K562 (cell line): ENCODE data around the gene SUPT7L. TPM values are rescaled to one million over a fixed set of nuclear protein-coding genes. Genes with fewer than 3 reads are reported as not detected.

Source experiments
- CHCHD3 ChIP-seq: fragments of 250-450 bp; sonication (Bioruptor Pico); IDR thresholded peaks from 2 replicates; pipeline ENCODE4 v2.1.2; 2022; ENCODE audit warnings: mild to moderate bottlenecking
- E2F4 ChIP-seq: sonication (generic); formaldehyde crosslinking; IDR thresholded peaks from 2 replicates; pipeline ENCODE4 v1.8.0; 2022; ENCODE audit warnings: mild to moderate bottlenecking, low read depth, missing genetic modification reagents
- ESRRA ChIP-seq: fragments of 450-650 bp; IDR thresholded peaks from 2 replicates; pipeline ENCODE4 v1.6.1; 2014; ENCODE audit warnings: low read depth, mild to moderate bottlenecking, moderate library complexity, borderline replicate concordance
- EWSR1 ChIP-seq: fragments of 450-650 bp; IDR thresholded peaks from 2 replicates; pipeline ENCODE4 v1.6.1; 2018; ENCODE audit warnings: borderline replicate concordance, mild to moderate bottlenecking, low read depth, moderate library complexity; ENCODE audit not compliant: partially characterized antibody
- FOXJ2 ChIP-seq: fragments of 200-800 bp; sonication (Bioruptor generic); IDR thresholded peaks from 2 replicates; pipeline ENCODE4 v1.6.1; 2016; ENCODE audit warnings: missing genetic modification characterization, missing compliant biosample characterization
- NFIC ChIP-seq: fragments of 450-650 bp; IDR thresholded peaks from 2 replicates; pipeline ENCODE4 v1.6.1; 2017; ENCODE audit warnings: mild to moderate bottlenecking, inconsistent platforms
- NONO ChIP-seq, 2 experiments: fragments of 200-400 bp in 1 of 2; fragments of 450-650 bp in 1 of 2; formaldehyde crosslinking in 1 of 2; IDR thresholded peaks; 2 replicates each; pipeline ENCODE4 v1.6.1; 2017; ENCODE audit warnings: low read depth in 2 of 2, mild to moderate bottlenecking in 2 of 2, moderate library complexity in 2 of 2, low read length in 1 of 2
- PKNOX1 ChIP-seq: fragments of 450-650 bp; IDR thresholded peaks from 2 replicates; pipeline ENCODE4 v1.6.1; 2016
- TCF3 ChIP-seq: sonication (generic); formaldehyde crosslinking; IDR thresholded peaks from 2 replicates; pipeline ENCODE4 v1.4.0; 2020; ENCODE audit warnings: mild to moderate bottlenecking, missing genetic modification reagents
- YY1 ChIP-seq, 3 experiments: IDR thresholded peaks; 2 replicates each; pipeline ENCODE4 v1.6.1; 2011; ENCODE audit warnings: low read length in 2 of 3, mild to moderate bottlenecking in 2 of 3, moderate library complexity in 2 of 3, borderline replicate concordance in 1 of 3, control low read depth in 1 of 3, low read depth in 1 of 3; ENCODE audit not compliant: insufficient read depth in 3 of 3, insufficient replicate concordance in 2 of 3, control insufficient read depth in 1 of 3, insufficient read length in 1 of 3; ENCODE audit errors: extremely low read depth in 1 of 3
- ZEB2 ChIP-seq: fragments of 450-650 bp; IDR thresholded peaks from 2 replicates; pipeline ENCODE4 v1.6.1; 2016
- ZNF584 ChIP-seq: fragments of 200-800 bp; sonication (Bioruptor generic); IDR thresholded peaks from 2 replicates; pipeline ENCODE4 v1.6.1; 2016; ENCODE audit warnings: low read depth, mild to moderate bottlenecking, missing genetic modification characterization, missing compliant biosample characterization
- ZNF609 ChIP-seq: sonication (generic); formaldehyde crosslinking; IDR thresholded peaks from 2 replicates; pipeline ENCODE4 v1.8.1; 2023; ENCODE audit warnings: missing genetic modification reagents, mild to moderate bottlenecking, borderline replicate concordance
- polyA plus RNA-seq, 8 experiments: library from polyadenylated mRNA; depleted of rRNA in 4 of 8; stranded (reverse) in 5 of 8; unstranded in 3 of 8; fragments of >200 nt; fragmentation: Nextera tagmentation in 2 of 8; fragmentation: Illumina TruSeq in 1 of 8; extraction: Ambion mirVana in 2 of 8; extraction: Trizol in 1 of 8; gene quantifications; 2 replicates each; pipeline versions ENCODE4 v1.2.1 to v1.2.3, GENCODE V29; 2011 to 2014; ENCODE audit warnings: inconsistent platforms in 1 of 8, missing spikeins in 1 of 8
- total RNA-seq, 7 experiments: library from RNA; depleted of rRNA in 6 of 7; stranded (reverse); fragments of >200 nt in 6 of 7; fragmentation: Illumina TruSeq in 2 of 7; extraction: Trizol in 2 of 7; gene quantifications; 2 replicates each; pipeline versions ENCODE4 v1.2.1 to v1.2.3, GENCODE V29; 2011 to 2021; ENCODE audit warnings: low replicate concordance in 1 of 7
- TF ChIP-seq, protein P1 (sequence below): IDR thresholded peaks from 2 replicates; pipeline ENCODE4 v1.6.1; 2012; ENCODE audit warnings: low read depth, low read length, improper control_type of control experiment, borderline replicate concordance

The SUPT7L gene
- total and polyA plus RNA-seq, 9 of the 15 experiments (the other 6 are each of a cell fraction or from before 2014, with no cell fraction given), result 22.0 to 72.8 (median 40.2) TPM

GRCh38 chr2:27647289-27647688 lies 16.1 kb downstream of the SUPT7L start (continued):
- TF ChIP-seq ESRRA, result no peak
- no peak for TF ChIP-seq NFIC
- TF ChIP-seq EWSR1, result no peak
- TF ChIP-seq YY1 (IDR thresholded peaks at IDR 0.05; ENCODE audit: borderline replicate concordance in 1 of 3, control insufficient read depth in 1 of 3, extremely low read depth in 1 of 3, insufficient read depth in 3 of 3, insufficient read length in 1 of 3, insufficient replicate concordance in 2 of 3, low read depth in 1 of 3, low read length in 2 of 3), result no peak
- no peak for TF ChIP-seq ZEB2
- TF ChIP-seq PKNOX1, result no peak
- no peak for TF ChIP-seq TCF3 (CRISPR knock-in tag)
- no peak for TF ChIP-seq FOXJ2 (tag)
- TF ChIP-seq ZNF609 (CRISPR knock-in tag), result no peak
- no peak for TF ChIP-seq CHCHD3
- no peak for TF ChIP-seq E2F4
- TF ChIP-seq, protein P1, sequence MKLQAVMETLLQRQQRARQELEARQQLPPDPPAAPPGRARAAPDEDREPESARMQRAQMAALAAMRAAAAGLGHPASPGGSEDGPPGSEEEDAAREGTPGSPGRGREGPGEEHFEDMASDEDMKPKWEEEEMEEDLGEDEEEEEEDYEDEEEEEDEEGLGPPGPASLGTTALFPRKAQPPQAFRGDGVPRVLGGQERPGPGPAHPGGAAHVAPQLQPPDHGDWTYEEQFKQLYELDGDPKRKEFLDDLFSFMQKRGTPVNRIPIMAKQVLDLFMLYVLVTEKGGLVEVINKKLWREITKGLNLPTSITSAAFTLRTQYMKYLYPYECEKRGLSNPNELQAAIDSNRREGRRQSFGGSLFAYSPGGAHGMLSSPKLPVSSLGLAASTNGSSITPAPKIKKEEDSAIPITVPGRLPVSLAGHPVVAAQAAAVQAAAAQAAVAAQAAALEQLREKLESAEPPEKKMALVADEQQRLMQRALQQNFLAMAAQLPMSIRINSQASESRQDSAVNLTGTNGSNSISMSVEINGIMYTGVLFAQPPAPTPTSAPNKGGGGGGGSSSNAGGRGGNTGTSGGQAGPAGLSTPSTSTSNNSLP, result no peak
- TF ChIP-seq NONO (IDR thresholded peaks at IDR 0.05; ENCODE audit: low read depth in 2 of 2, low read length in 1 of 2), result no peak
- TF ChIP-seq ZNF584 (CRISPR knock-in tag), result no peak
